DND-41 (cell line): Measurements from ENCODE around the gene KCNQ1OT1.

Experiments
- EZH2 ChIP-seq: IDR thresholded peaks from 3 replicates; pipeline ENCODE4 v1.6.1; 2012; ENCODE audit warnings: borderline replicate concordance, low read depth, mild to moderate bottlenecking, moderate library complexity, low read length, inconsistent platforms; ENCODE audit not compliant: severe bottlenecking
- TF ChIP-seq, protein P1 (sequence below): IDR thresholded peaks from 2 replicates; pipeline ENCODE4 v1.5.1; 2012; ENCODE audit warnings: borderline replicate concordance, low read length, moderate library complexity, mild to moderate bottlenecking; ENCODE audit not compliant: poor library complexity, severe bottlenecking; ENCODE audit errors: extremely low read depth

DNA sequence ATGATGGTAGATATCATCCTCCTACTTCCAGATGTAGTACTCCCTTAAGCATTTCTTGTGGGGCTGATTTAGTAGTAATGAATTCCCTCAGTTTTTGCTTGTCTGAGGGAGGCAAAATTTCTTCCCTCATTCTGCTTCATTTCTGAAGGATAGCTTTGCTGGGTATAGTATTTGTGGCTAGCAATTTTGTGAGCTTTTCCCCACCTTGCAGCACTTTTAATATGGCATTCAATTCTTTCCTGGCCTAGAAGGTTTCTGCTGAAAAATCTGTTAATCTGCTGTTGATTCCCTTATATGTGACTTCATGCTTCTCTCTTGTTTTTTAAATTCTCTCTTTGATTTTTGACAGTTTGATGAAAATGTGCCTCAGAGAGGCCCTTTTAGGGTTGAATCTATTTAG is 50.4 kb downstream of the KCNQ1OT1 start:
- TF ChIP-seq, protein P1, sequence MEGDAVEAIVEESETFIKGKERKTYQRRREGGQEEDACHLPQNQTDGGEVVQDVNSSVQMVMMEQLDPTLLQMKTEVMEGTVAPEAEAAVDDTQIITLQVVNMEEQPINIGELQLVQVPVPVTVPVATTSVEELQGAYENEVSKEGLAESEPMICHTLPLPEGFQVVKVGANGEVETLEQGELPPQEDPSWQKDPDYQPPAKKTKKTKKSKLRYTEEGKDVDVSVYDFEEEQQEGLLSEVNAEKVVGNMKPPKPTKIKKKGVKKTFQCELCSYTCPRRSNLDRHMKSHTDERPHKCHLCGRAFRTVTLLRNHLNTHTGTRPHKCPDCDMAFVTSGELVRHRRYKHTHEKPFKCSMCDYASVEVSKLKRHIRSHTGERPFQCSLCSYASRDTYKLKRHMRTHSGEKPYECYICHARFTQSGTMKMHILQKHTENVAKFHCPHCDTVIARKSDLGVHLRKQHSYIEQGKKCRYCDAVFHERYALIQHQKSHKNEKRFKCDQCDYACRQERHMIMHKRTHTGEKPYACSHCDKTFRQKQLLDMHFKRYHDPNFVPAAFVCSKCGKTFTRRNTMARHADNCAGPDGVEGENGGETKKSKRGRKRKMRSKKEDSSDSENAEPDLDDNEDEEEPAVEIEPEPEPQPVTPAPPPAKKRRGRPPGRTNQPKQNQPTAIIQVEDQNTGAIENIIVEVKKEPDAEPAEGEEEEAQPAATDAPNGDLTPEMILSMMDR: no peak
- no peak for TF ChIP-seq EZH2
